ENCODE measurements around the gene RPS16. TPM values are rescaled to one million over a fixed set of nuclear protein-coding genes. Genes with fewer than 3 reads are reported as not detected.
A peak's percentile ranks its signal among the peaks of the same experiment; 100 is the strongest.

RPS16 gene
- polyA plus RNA-seq, 3 donors, result 689 to 2,619 (median 1,038) TPM

- 25% methylated on average over 4 of the region's 17 CpGs for WGBS (ENCODE audit: insufficient coverage)
- peaks cover 49% of the 10 kb centered on the region for H3K4me1 Mint-ChIP-seq
- peak overlapping the region; percentile 35 to 63 (median 51) for H3K4me3 ChIP-seq (replicated peaks in 1 of 3; ENCODE audit: low read depth in 2 of 3, low read length in 3 of 3)
- H3K36me3 Mint-ChIP-seq, result peaks cover 31 to 68% of the 10 kb centered on the region in 2 donors
- intact Hi-C loops (cut with micrococcal nuclease), result loop anchor here (1.0 to 10.0 kb wide), 4 partner anchors 9 to 137 kb away; partner anchors contain the start of genes EID2B (in 1 of the 2), PLEKHG2 (in 1 of the 2) and ZFP36 (in 1 of the 2)
- H3K4me3 Mint-ChIP-seq, result peak overlapping the region; percentile 89 to 93
- H3K27ac ChIP-seq (ENCODE audit: low read depth in 1 of 2, low read length in 2 of 2), result peak overlapping the region; percentile 97 to 99
- H4K20me1 ChIP-seq (ENCODE audit: insufficient read depth, low read length), result no peaks in the 10 kb centered on the region
- H3K9ac ChIP-seq (ENCODE audit: insufficient read depth, low read length, poor library complexity, severe bottlenecking), result peak overlapping the region; percentile 92
- no peaks in the 10 kb centered on the region for H3K9me3 ChIP-seq (replicated peaks in 1 of 2; ENCODE audit: control insufficient read depth in 1 of 2, insufficient read depth in 1 of 2, low read length in 2 of 2)
- DNase-seq, result peak; percentile 94 to 96 (median 95)
- H3K27me3 Mint-ChIP-seq (ENCODE audit: low read depth in 3 of 3), result peaks cover 0 to 5% (median 0%) of the 10 kb centered on the region in 3 donors
- no peak overlapping the region for H2AFZ ChIP-seq (ENCODE audit: insufficient read depth, low read depth, low read length, poor library complexity, severe bottlenecking)
- peaks cover 54 to 57% of the 10 kb centered on the region in 2 donors for H3K4me1 ChIP-seq (ENCODE audit: control insufficient read depth in 1 of 2, insufficient read depth in 2 of 2, low read length in 2 of 2)
- TF ChIP-seq CTCF (IDR thresholded peaks at IDR 0.05), result peak; percentile 94
- H3K9me3 Mint-ChIP-seq, result peaks cover 0 to 4% (median 0%) of the 10 kb centered on the region in 7 donors
- peaks cover 19 to 31% of the 10 kb centered on the region in 2 donors for H3K36me3 ChIP-seq (replicated peaks in 1 of 2; ENCODE audit: control insufficient read depth in 1 of 2, insufficient read depth in 2 of 2, low read length in 2 of 2)
- H3K79me2 ChIP-seq (ENCODE audit: insufficient read depth, low read length), result peaks cover 68% of the 10 kb centered on the region
- H3K27ac Mint-ChIP-seq, result peak overlapping the region; percentile 100
- H3K4me2 ChIP-seq (replicated peaks; ENCODE audit: extremely low read depth, low read length, poor library complexity, severe bottlenecking), result peak overlapping the region; percentile 73
- H3K27me3 ChIP-seq (ENCODE audit: control insufficient read depth in 2 of 2, insufficient read depth in 2 of 2, low read length in 2 of 2), result no peaks in the 10 kb centered on the region
These were observed 38.1 kb downstream of the RPS16 start for GRCh38 chr19:39397360-39398296.

- Histone ChIP-seq H3K4me2 (replicated peaks; ENCODE audit: extremely low read depth, low read length, poor library complexity, severe bottlenecking) (peak within 1 kb of the TSS; percentile 89), H3K36me3 (replicated peaks in 1 of 2; ENCODE audit: control insufficient read depth in 1 of 2, insufficient read depth in 2 of 2, low read length in 2 of 2) (peaks cover 43 to 62% of the 10 kb centered on the region in 2 donors), H3K4me3 (replicated peaks in 1 of 3; ENCODE audit: low read depth in 2 of 3, low read length in 3 of 3) (peak within 1 kb of the TSS; percentile 77 to 97 (median 79)), H4K20me1 (ENCODE audit: insufficient read depth, low read length) (no peaks in the 10 kb centered on the region), H3K4me1 (ENCODE audit: control insufficient read depth in 1 of 2, insufficient read depth in 2 of 2, low read length in 2 of 2) (peaks cover 21 to 22% of the 10 kb centered on the region in 2 donors), H3K9me3 (replicated peaks in 1 of 2; ENCODE audit: control insufficient read depth in 1 of 2, insufficient read depth in 1 of 2, low read length in 2 of 2) (no peaks in the 10 kb centered on the region), H3K9ac (ENCODE audit: insufficient read depth, low read length, poor library complexity, severe bottlenecking) (peak within 1 kb of the TSS; percentile 93), H3K79me2 (ENCODE audit: insufficient read depth, low read length) (peaks cover 49% of the 10 kb centered on the region), H2AFZ (ENCODE audit: insufficient read depth, low read depth, low read length, poor library complexity, severe bottlenecking) (peak within 1 kb of the TSS; percentile 79), H3K27me3 (ENCODE audit: control insufficient read depth in 2 of 2, insufficient read depth in 2 of 2, low read length in 2 of 2) (no peaks in the 10 kb centered on the region), H3K27ac (ENCODE audit: low read depth in 1 of 2, low read length in 2 of 2) (peak within 1 kb of the TSS; percentile 85 to 91)
- peak; percentile 99 to 100 (median 99) for DNase-seq
- intact Hi-C loops (cut with micrococcal nuclease), result loop anchor here (1.0 to 10.0 kb wide), 4 partner anchors 45 to 144 kb away; partner anchors contain the start of genes EID2B (in 2 of the 2) and SAMD4B (in 1 of the 2)
- no peak for TF ChIP-seq CTCF (IDR thresholded peaks at IDR 0.05)
- peak within 1 kb of the TSS; percentile 97 to 99 (median 98) for H3K27ac Mint-ChIP-seq
- peaks cover 19% of the 10 kb centered on the region for H3K4me1 Mint-ChIP-seq
- peaks cover 46 to 68% of the 10 kb centered on the region in 2 donors for H3K36me3 Mint-ChIP-seq
- H3K4me3 Mint-ChIP-seq, result peak within 1 kb of the TSS; percentile 89 to 96
- H3K27me3 Mint-ChIP-seq (ENCODE audit: low read depth in 3 of 3), result peaks cover 0 to 3% (median 0%) of the 10 kb centered on the region in 3 donors
- under 1% methylated on average over 48 of the region's 60 CpGs for WGBS (ENCODE audit: insufficient coverage)
- no peaks in the 10 kb centered on the region for H3K9me3 Mint-ChIP-seq
These were observed 44.9 kb downstream of the RPS16 start, which contains the start of the genes MED29 and PAF1 for GRCh38 chr19:39390751-39391437. Gene MED29, plus strand, starts transcription at chr19:39391378. Its CDS starts 45 bp downstream, at chr19:39391423. Gene PAF1, minus strand, starts transcription at chr19:39391106. Its CDS starts 242 bp downstream, at chr19:39390864.
